ENCODE measurements around the gene SDF4.

The SDF4 gene

GRCh38 chr1:1259951-1260600 lies 28.3 kb upstream of the SDF4 start:
- no peak overlapping the region for H3K4me3 ChIP-seq (ENCODE audit: control insufficient read depth, low read depth, low read length)
- no peak for TF ChIP-seq CTCF (IDR thresholded peaks at IDR 0.05; ENCODE audit: control insufficient read depth, insufficient read depth, low read depth, low read length, missing control alignments)
- no peak for DNase-seq (ENCODE audit: low read depth)

- DNase-seq (ENCODE audit: low read depth), result no peak
- no peak overlapping the region for H3K4me3 ChIP-seq (ENCODE audit: control insufficient read depth, low read depth, low read length)
These were observed 27.7 kb upstream of the SDF4 start for GRCh38 chr1:1259540-1259939.

GRCh38 chr1:1259119-1259488 lies 27.3 kb upstream of the SDF4 start:
- no peak for TF ChIP-seq CTCF (IDR thresholded peaks at IDR 0.05; ENCODE audit: control insufficient read depth, insufficient read depth, low read depth, low read length, missing control alignments)
- DNase-seq (ENCODE audit: low read depth), result no peak
- no peak overlapping the region for H3K4me3 ChIP-seq (ENCODE audit: control insufficient read depth, low read depth, low read length)

More at GRCh38 chr1:1259540-1259939, 27.7 kb upstream of the SDF4 start:
- TF ChIP-seq CTCF (IDR thresholded peaks at IDR 0.05; ENCODE audit: control insufficient read depth, insufficient read depth, low read depth, low read length, missing control alignments), result no peak

GRCh38 chr1:1256956-1257871 lies 25.4 kb upstream of the SDF4 start:
- no peak for DNase-seq (ENCODE audit: low read depth)
- no peak for TF ChIP-seq CTCF (IDR thresholded peaks at IDR 0.05; ENCODE audit: control insufficient read depth, insufficient read depth, low read depth, low read length, missing control alignments)
- no peak overlapping the region for H3K4me3 ChIP-seq (ENCODE audit: control insufficient read depth, low read depth, low read length)

GRCh38 chr1:1255611-1256010 lies 23.8 kb upstream of the SDF4 start:
- H3K4me3 ChIP-seq (ENCODE audit: control insufficient read depth, low read depth, low read length), result no peak overlapping the region
- no peak for DNase-seq (ENCODE audit: low read depth)
- TF ChIP-seq CTCF (IDR thresholded peaks at IDR 0.05; ENCODE audit: control insufficient read depth, insufficient read depth, low read depth, low read length, missing control alignments), result no peak

GRCh38 chr1:1255078-1255477 lies 23.3 kb upstream of the SDF4 start:
- no peak for TF ChIP-seq CTCF (IDR thresholded peaks at IDR 0.05; ENCODE audit: control insufficient read depth, insufficient read depth, low read depth, low read length, missing control alignments)
- no peak overlapping the region for H3K4me3 ChIP-seq (ENCODE audit: control insufficient read depth, low read depth, low read length)
- DNase-seq (ENCODE audit: low read depth), result no peak
